Astrocyte (in vitro differentiated cells and primary cell): ENCODE measurements around the gene TMBIM1. TPM values are rescaled to one million over a fixed set of nuclear protein-coding genes. Genes with fewer than 3 reads are reported as not detected.

Source experiments
- DNase-seq: peaks from one replicate; pipeline ENCODE4 v3.0.0-alpha.2; 2010; ENCODE audit warnings: low read depth
- FAIRE-seq: peaks from 2 replicates; lab custom pipeline; 2011; peaks lifted over from hg19 to GRCh38; lab: Jason Lieb, UNC
- H2AFZ ChIP-seq: 2 replicates; pipeline ENCODE4 v1.6.0; 2012; ENCODE audit warnings: low read depth, low read length, inconsistent platforms
- H3K27ac ChIP-seq: 2 replicates; pipeline ENCODE4 v1.5.1; 2011; ENCODE audit warnings: low read depth, low read length, inconsistent platforms
- H3K27me3 ChIP-seq: 2 replicates; pipeline ENCODE4 v1.6.0; 2011; ENCODE audit warnings: low read length, inconsistent platforms; ENCODE audit not compliant: insufficient read depth
- H3K36me3 ChIP-seq: 2 replicates; pipeline ENCODE4 v1.5.1; 2011; ENCODE audit warnings: low read length, inconsistent platforms; ENCODE audit not compliant: insufficient read depth
- H3K4me1 ChIP-seq: 2 replicates; pipeline ENCODE4 v1.5.1; 2011; ENCODE audit warnings: low read length, inconsistent platforms; ENCODE audit not compliant: insufficient read depth
- H3K4me2 ChIP-seq: 2 replicates; pipeline ENCODE4 v1.6.0; 2012; ENCODE audit warnings: low read length, inconsistent platforms
- H3K4me3 ChIP-seq: 2 replicates; pipeline ENCODE4 v1.5.1; 2011; ENCODE audit warnings: low read depth, mild to moderate bottlenecking, low read length, inconsistent platforms; ENCODE audit not compliant: insufficient read depth
- H3K79me2 ChIP-seq: 2 replicates; pipeline ENCODE4 v1.6.0; 2012; ENCODE audit warnings: mild to moderate bottlenecking, low read length, inconsistent platforms; ENCODE audit not compliant: insufficient read depth
- H3K9ac ChIP-seq: 2 replicates; pipeline ENCODE4 v1.6.0; 2012; ENCODE audit warnings: mild to moderate bottlenecking, low read length, inconsistent platforms
- H3K9me3 ChIP-seq: 2 replicates; pipeline ENCODE4 v1.5.1; 2012; ENCODE audit warnings: low read depth, mild to moderate bottlenecking, low read length, inconsistent platforms; ENCODE audit not compliant: insufficient read depth
- H4K20me1 ChIP-seq: 2 replicates; pipeline ENCODE4 v1.6.0; 2012; ENCODE audit warnings: low read length, inconsistent platforms; ENCODE audit not compliant: insufficient read depth
- H3K27ac Mint-ChIP-seq: one replicate; pipeline ENCODE4 v1.8.0; 2021; ENCODE audit warnings: mild to moderate bottlenecking, mixed read lengths; ENCODE audit not compliant: unreplicated experiment
- H3K27me3 Mint-ChIP-seq: one replicate; pipeline ENCODE4 v1.8.0; 2021; ENCODE audit warnings: low read depth, mixed read lengths; ENCODE audit not compliant: unreplicated experiment
- H3K36me3 Mint-ChIP-seq: one replicate; pipeline ENCODE4 v1.8.0; 2021; ENCODE audit warnings: low read depth, mixed read lengths; ENCODE audit not compliant: unreplicated experiment
- H3K4me1 Mint-ChIP-seq: one replicate; pipeline ENCODE4 v1.8.0; 2021; ENCODE audit warnings: low read depth, mixed read lengths; ENCODE audit not compliant: unreplicated experiment
- H3K4me3 Mint-ChIP-seq: one replicate; pipeline ENCODE4 v1.8.0; 2021; ENCODE audit warnings: mild to moderate bottlenecking, moderate library complexity, mixed read lengths; ENCODE audit not compliant: unreplicated experiment
- H3K9me3 Mint-ChIP-seq: one replicate; pipeline ENCODE4 v1.8.0; 2021; ENCODE audit warnings: mild to moderate bottlenecking, mixed read lengths; ENCODE audit not compliant: unreplicated experiment
- CTCF ChIP-seq: IDR thresholded peaks from 2 replicates; pipeline ENCODE4 v1.5.1; 2011; ENCODE audit warnings: low read depth, mild to moderate bottlenecking, inconsistent platforms, low read length, moderate library complexity; ENCODE audit not compliant: insufficient read depth
- EZH2 ChIP-seq: IDR thresholded peaks from 2 replicates; pipeline ENCODE4 v1.6.1; 2012; ENCODE audit warnings: mild to moderate bottlenecking, low read length, inconsistent platforms; ENCODE audit not compliant: insufficient read depth
- total RNA-seq: library from RNA; stranded (reverse); gene quantifications from 2 replicates; pipeline ENCODE4 v1.2.1, GENCODE V29; 2021

The TMBIM1 gene
- total RNA-seq, 1 donor from 2014 or later = 37.2 TPM

GRCh38 chr2:218262631-218263586, 29.4 kb downstream of the TMBIM1 start:
- H3K27me3 ChIP-seq = no peaks in the 10 kb centered on the region
- Mint-ChIP-seq H3K9me3 (no peaks in the 10 kb centered on the region), H3K36me3 (peaks cover 21% of the 10 kb centered on the region), H3K4me3 (no peak overlapping the region), H3K4me1 (peaks cover 30% of the 10 kb centered on the region), H3K27me3 (no peaks in the 10 kb centered on the region), H3K27ac (no peak overlapping the region)
- no peaks in the 10 kb centered on the region for H3K9me3 ChIP-seq
- no peak overlapping the region for H3K4me3 ChIP-seq
- H3K4me2 ChIP-seq = no peak overlapping the region
- H3K9ac ChIP-seq = no peak overlapping the region
- no peak overlapping the region for H3K27ac ChIP-seq
- H2AFZ ChIP-seq = no peak overlapping the region
- H3K79me2 ChIP-seq = peaks cover 8% of the 10 kb centered on the region
- peaks cover 21% of the 10 kb centered on the region for H3K36me3 ChIP-seq
- TF ChIP-seq CTCF (no peak), EZH2 (no peak)
- H3K4me1 ChIP-seq = peaks cover 14% of the 10 kb centered on the region
- H4K20me1 ChIP-seq = peaks cover 39% of the 10 kb centered on the region
- DNase-seq (no peak), FAIRE-seq (no peak)

- FAIRE-seq = no peak
- H3K4me3 Mint-ChIP-seq = no peak overlapping the region
- H3K4me1 ChIP-seq = peaks cover 14% of the 10 kb centered on the region
- H3K79me2 ChIP-seq = peaks cover 2% of the 10 kb centered on the region
- H3K36me3 Mint-ChIP-seq = peaks cover 16% of the 10 kb centered on the region
- no peaks in the 10 kb centered on the region for H3K27me3 Mint-ChIP-seq
- H4K20me1 ChIP-seq = peaks cover 37% of the 10 kb centered on the region
- no peak for DNase-seq
- H3K4me1 Mint-ChIP-seq = peaks cover 33% of the 10 kb centered on the region
- H3K4me3 ChIP-seq = no peak overlapping the region
- H3K4me2 ChIP-seq = no peak overlapping the region
- H2AFZ ChIP-seq = no peak overlapping the region
- TF ChIP-seq CTCF = no peak
- no peak for TF ChIP-seq EZH2
- H3K27me3 ChIP-seq = no peaks in the 10 kb centered on the region
- H3K27ac ChIP-seq = no peak overlapping the region
- no peaks in the 10 kb centered on the region for H3K9me3 ChIP-seq
- H3K9ac ChIP-seq = no peak overlapping the region
- H3K9me3 Mint-ChIP-seq = no peaks in the 10 kb centered on the region
- H3K27ac Mint-ChIP-seq = no peak overlapping the region
- peaks cover 18% of the 10 kb centered on the region for H3K36me3 ChIP-seq
Measured at GRCh38 chr2:218262237-218262600, 30.1 kb downstream of the TMBIM1 start.
